Ramos (cell line): ENCODE results near the gene RPS6KB2.
"Not testable (repeated sequence)": the region's sequence is repeated elsewhere in the genome, so short reads cannot be mapped to it uniquely, and the experiment has no call there.

ENCODE experiments used
- in situ Hi-C: fragments of 300-500 bp; cut with MboI; formaldehyde crosslinking; loops from one replicate; pipeline ENCODE4 v1.14.3; 2022; ENCODE audit warnings: low sequenced_read_pairs; ENCODE audit not compliant: unreplicated experiment

The RPS6KB2 gene

GRCh38 chr11:67421430-67422031 lies 6.8 kb upstream of the RPS6KB2 start:
- in situ Hi-C loops, result no loop called here

DNA sequence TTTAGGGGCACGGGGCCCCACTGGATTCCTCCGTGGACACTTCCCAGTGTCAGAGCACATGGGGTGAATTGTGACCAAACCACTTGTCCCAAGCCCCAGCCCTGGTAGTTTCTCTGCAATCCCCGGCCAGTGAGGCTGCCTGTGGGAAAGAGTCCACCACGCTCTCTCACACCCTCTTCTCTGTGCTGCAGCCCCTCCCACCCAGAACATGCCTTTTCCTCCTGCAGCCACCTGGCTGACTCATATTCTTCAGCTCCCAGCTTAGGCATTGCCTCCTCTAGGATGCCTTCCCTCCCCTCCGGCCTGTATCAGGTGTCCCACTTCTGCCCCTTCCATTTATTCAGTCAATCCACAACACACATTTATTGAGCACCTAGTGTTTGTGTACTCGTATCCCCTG lies 5.4 kb upstream of the RPS6KB2 start:
- in situ Hi-C loops, result no loop called here

GRCh38 chr11:67423466-67423865 lies 4.8 kb upstream of the RPS6KB2 start:
- in situ Hi-C loops, result no loop called here

DNA sequence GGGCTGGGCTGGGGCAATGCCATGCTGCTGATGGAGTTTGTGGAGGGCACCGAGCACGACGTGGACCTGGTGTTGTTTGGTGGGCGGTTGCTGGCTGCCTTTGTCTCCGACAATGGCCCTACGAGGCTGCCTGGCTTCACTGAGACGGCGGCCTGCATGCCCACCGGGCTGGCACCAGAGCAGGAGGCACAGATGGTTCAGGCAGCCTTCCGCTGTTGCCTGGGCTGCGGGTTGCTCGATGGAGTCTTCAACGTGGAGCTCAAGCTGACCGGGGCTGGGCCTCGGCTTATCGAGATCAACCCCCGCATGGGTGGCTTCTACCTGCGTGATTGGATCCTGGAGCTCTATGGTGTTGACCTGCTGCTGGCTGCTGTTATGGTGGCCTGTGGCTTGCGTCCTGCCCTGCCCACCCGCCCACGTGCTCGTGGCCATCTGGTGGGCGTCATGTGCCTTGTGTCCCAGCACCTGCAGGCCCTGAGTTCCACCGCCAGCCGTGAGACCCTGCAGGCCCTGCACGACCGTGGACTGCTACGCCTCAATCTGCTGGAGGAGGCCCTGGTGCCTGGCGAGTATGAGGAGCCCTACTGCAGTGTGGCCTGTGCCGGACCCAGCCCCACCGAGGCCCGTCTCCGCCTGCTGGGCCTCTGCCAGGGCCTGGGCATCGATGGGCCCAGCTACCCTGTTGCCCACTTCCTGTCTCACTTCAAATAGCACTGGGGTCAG lies 4.2 kb upstream of the RPS6KB2 start:
- in situ Hi-C loops, result no loop called here

DNA sequence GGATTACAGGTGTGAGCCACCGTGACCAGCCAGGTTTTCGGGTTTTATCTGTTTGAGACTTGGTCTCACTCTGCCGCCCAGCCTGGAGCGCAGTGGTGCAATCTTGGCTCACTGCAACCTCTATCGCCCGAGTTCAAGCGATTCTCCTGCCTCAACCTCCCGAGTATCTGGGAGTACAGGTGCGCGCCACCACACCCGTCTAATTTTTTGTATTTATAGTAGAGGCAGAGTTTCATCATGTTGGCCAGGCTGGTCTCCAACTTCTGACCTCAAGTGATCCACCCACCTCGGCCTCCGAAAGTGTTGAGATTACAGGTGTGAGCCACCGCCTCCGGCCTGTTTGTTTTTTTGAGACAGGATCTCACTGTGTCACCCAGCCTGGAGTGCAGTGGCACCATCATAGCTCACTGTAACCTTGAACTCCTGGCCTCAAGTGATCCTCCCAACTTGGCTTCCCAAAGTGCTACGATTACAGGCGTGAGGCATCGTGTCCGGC lies 882 bp upstream of the RPS6KB2 start:
- in situ Hi-C loops, result not testable (repeated sequence)

DNA sequence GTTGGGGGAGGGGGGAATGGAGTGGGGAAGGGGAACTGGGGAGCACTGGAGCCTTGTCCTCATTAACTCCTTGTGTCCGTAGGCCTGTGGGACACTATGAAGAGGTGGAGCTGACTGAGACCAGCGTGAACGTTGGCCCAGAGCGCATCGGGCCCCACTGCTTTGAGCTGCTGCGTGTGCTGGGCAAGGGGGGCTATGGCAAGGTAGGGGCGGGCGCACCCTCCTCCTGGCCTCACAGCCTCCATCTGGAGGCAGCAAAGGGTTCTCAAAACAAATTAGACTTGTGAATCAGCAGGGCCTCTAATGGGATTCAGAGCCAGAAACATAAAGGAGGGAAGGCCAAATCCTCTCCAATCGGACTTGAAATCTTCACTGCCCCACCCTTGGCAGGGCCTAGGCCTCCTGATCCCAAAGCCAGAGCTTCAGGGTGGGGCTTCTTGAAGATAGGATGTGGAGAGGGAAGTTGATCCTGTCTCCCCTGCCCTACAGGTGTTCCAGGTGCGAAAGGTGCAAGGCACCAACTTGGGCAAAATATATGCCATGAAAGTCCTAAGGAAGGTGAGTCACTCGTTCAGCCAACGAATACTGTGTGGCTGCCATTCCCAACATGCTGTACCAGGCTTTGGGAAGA lies 859 bp downstream of the RPS6KB2 start:
- in situ Hi-C loops, result no loop called here

GRCh38 chr11:67429722-67430121 lies 1.4 kb downstream of the RPS6KB2 start:
- in situ Hi-C loops, result no loop called here

DNA sequence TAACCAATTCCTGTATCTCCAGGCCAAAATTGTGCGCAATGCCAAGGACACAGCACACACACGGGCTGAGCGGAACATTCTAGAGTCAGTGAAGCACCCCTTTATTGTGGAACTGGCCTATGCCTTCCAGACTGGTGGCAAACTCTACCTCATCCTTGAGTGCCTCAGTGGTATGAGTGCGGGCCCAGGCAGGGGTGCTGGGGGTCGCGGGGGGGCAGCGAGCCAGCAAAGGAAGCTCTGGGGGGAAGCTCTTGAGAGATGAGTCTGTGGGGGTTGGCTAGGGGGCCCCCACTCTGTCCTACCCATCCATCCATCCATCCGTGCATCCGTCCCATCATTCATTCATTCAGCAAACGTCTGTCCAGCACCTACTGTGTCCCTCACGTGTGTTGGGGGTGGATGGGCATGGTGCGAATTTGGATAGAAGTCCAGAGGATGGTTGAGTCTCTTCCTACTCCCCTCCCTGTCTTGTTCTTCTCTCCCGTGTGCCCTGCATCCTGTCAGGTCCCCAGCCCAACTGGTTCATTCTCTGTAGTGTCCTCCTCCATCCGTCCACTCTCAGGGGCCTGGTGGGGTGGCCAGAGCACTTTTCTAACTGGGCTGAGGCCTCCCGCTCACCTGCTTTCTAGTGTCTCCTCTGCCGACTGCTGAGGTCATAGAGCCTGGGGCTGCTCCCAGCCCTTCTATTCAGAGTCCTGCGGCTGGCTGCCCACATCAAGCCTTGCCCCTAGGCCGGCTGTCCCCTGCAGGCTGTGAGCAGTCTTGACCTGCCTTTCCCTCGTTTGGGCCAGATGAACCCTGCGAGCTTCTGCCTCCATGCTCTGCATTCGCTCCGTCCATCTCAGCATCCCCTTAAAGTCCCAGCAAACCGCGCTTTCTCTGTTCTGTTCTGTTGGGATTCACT lies 3.3 kb downstream of the RPS6KB2 start:
- in situ Hi-C loops, result no loop called here

DNA sequence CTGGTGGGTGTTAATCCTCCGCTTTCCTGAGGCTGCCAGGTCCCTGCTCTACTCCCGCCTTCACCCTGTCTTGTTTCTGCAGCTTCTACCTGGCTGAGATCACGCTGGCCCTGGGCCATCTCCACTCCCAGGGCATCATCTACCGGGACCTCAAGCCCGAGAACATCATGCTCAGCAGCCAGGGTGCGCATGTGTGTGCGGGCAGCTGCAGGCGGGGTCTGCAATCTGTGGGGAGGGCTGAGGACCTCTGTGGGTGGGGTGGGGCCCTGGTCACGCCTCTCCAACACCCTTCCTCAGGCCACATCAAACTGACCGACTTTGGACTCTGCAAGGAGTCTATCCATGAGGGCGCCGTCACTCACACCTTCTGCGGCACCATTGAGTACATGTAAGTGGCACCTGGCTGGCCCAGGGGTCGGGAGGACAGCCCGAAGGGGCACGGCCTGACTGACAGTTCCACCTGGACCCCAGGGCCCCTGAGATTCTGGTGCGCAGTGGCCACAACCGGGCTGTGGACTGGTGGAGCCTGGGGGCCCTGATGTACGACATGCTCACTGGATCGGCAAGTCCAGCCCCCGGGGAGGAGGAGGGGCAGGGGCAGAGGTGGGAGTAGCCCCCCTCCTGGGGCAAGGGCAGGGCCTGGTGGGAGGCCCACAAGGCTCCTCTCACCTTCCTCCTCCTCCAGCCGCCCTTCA lies 4.5 kb downstream of the RPS6KB2 start:
- in situ Hi-C loops, result no loop called here

DNA sequence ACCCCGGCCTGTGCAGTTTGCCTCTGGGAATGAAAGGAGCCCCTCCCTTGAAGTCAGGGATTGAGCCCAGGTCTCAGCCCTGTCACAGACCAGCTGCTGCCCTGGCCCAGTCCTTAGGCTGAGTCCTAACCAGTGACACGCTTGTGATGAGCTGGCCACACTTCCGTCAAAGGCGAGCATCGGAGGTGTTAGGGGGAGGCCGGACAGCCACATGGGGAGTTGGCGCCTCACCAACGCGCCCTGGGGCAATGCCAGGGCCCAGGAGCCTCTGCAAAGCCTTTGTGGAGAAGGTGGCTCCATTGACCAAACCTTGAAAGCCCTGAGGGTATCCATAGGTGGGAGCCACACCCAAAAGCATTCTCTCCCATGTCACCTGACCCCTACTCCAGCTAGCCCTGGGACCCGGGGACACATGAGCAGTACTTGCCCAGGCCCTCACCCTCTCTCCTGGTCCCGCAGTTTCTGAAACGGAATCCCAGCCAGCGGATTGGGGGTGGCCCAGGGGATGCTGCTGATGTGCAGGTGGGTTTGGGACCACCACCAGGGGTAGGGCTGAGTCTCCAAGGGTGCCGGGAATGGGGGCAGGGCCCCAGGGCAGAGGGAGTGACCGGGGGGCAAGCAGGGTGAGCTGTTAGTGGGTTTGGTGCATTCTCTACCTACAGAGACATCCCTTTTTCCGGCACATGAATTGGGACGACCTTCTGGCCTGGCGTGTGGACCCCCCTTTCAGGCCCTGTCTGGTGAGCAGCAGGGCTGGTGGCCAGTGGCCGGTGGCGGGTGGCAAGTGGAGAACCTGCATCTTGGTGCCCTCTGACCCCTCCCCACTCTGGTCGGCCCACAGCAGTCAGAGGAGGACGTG lies 5.5 kb downstream of the RPS6KB2 start:
- in situ Hi-C loops, result no loop called here

- in situ Hi-C loops, result no loop called here
Observed at GRCh38 chr11:67434395-67434881, 6.1 kb downstream of the RPS6KB2 start.

GRCh38 chr11:67435031-67435726 lies 6.9 kb downstream of the RPS6KB2 start:
- in situ Hi-C loops, result no loop called here

GRCh38 chr11:67435727-67436458 lies 7.6 kb downstream of the RPS6KB2 start:
- in situ Hi-C loops, result no loop called here

GRCh38 chr11:67436459-67437081 lies 8.3 kb downstream of the RPS6KB2 start:
- in situ Hi-C loops, result no loop called here

- in situ Hi-C loops, result no loop called here
Observed at GRCh38 chr11:67437082-67437808, 9.0 kb downstream of the RPS6KB2 start, which contains the start of gene PTPRCAP. TSS of gene PTPRCAP (minus strand) at chr11:67437682. CDS start at chr11:67437619, 63 bp downstream.

GRCh38 chr11:67437809-67438157 lies 9.5 kb downstream of the RPS6KB2 start:
- in situ Hi-C loops, result no loop called here
